Astrocyte (in vitro differentiated cells and primary cell): Measurements from ENCODE around the gene SPDYE3. TPM values are rescaled to one million over a fixed set of nuclear protein-coding genes. Genes with fewer than 3 reads are reported as not detected.
"Not testable (repeated sequence)": the region's sequence is repeated elsewhere in the genome, so short reads cannot be mapped to it uniquely, and the experiment has no call there.

Source experiments
- DNase-seq: peaks from one replicate; pipeline ENCODE4 v3.0.0-alpha.2; 2010; ENCODE audit warnings: low read depth
- FAIRE-seq: peaks from 2 replicates; lab custom pipeline; 2011; peaks lifted over from hg19 to GRCh38; lab: Jason Lieb, UNC
- H2AFZ ChIP-seq: 2 replicates; pipeline ENCODE4 v1.6.0; 2012; ENCODE audit warnings: low read depth, low read length, inconsistent platforms
- H3K27ac ChIP-seq: 2 replicates; pipeline ENCODE4 v1.5.1; 2011; ENCODE audit warnings: low read depth, low read length, inconsistent platforms
- H3K27me3 ChIP-seq: 2 replicates; pipeline ENCODE4 v1.6.0; 2011; ENCODE audit warnings: low read length, inconsistent platforms; ENCODE audit not compliant: insufficient read depth
- H3K36me3 ChIP-seq: 2 replicates; pipeline ENCODE4 v1.5.1; 2011; ENCODE audit warnings: low read length, inconsistent platforms; ENCODE audit not compliant: insufficient read depth
- H3K4me1 ChIP-seq: 2 replicates; pipeline ENCODE4 v1.5.1; 2011; ENCODE audit warnings: low read length, inconsistent platforms; ENCODE audit not compliant: insufficient read depth
- H3K4me2 ChIP-seq: 2 replicates; pipeline ENCODE4 v1.6.0; 2012; ENCODE audit warnings: low read length, inconsistent platforms
- H3K4me3 ChIP-seq: 2 replicates; pipeline ENCODE4 v1.5.1; 2011; ENCODE audit warnings: low read depth, mild to moderate bottlenecking, low read length, inconsistent platforms; ENCODE audit not compliant: insufficient read depth
- H3K79me2 ChIP-seq: 2 replicates; pipeline ENCODE4 v1.6.0; 2012; ENCODE audit warnings: mild to moderate bottlenecking, low read length, inconsistent platforms; ENCODE audit not compliant: insufficient read depth
- H3K9ac ChIP-seq: 2 replicates; pipeline ENCODE4 v1.6.0; 2012; ENCODE audit warnings: mild to moderate bottlenecking, low read length, inconsistent platforms
- H3K9me3 ChIP-seq: 2 replicates; pipeline ENCODE4 v1.5.1; 2012; ENCODE audit warnings: low read depth, mild to moderate bottlenecking, low read length, inconsistent platforms; ENCODE audit not compliant: insufficient read depth
- H4K20me1 ChIP-seq: 2 replicates; pipeline ENCODE4 v1.6.0; 2012; ENCODE audit warnings: low read length, inconsistent platforms; ENCODE audit not compliant: insufficient read depth
- H3K27ac Mint-ChIP-seq: one replicate; pipeline ENCODE4 v1.8.0; 2021; ENCODE audit warnings: mild to moderate bottlenecking, mixed read lengths; ENCODE audit not compliant: unreplicated experiment
- H3K27me3 Mint-ChIP-seq: one replicate; pipeline ENCODE4 v1.8.0; 2021; ENCODE audit warnings: low read depth, mixed read lengths; ENCODE audit not compliant: unreplicated experiment
- H3K36me3 Mint-ChIP-seq: one replicate; pipeline ENCODE4 v1.8.0; 2021; ENCODE audit warnings: low read depth, mixed read lengths; ENCODE audit not compliant: unreplicated experiment
- H3K4me1 Mint-ChIP-seq: one replicate; pipeline ENCODE4 v1.8.0; 2021; ENCODE audit warnings: low read depth, mixed read lengths; ENCODE audit not compliant: unreplicated experiment
- H3K4me3 Mint-ChIP-seq: one replicate; pipeline ENCODE4 v1.8.0; 2021; ENCODE audit warnings: mild to moderate bottlenecking, moderate library complexity, mixed read lengths; ENCODE audit not compliant: unreplicated experiment
- H3K9me3 Mint-ChIP-seq: one replicate; pipeline ENCODE4 v1.8.0; 2021; ENCODE audit warnings: mild to moderate bottlenecking, mixed read lengths; ENCODE audit not compliant: unreplicated experiment
- total RNA-seq: library from RNA; stranded (reverse); gene quantifications from 2 replicates; pipeline ENCODE4 v1.2.1, GENCODE V29; 2021
- TF ChIP-seq, protein P1 (sequence below): IDR thresholded peaks from 2 replicates; pipeline ENCODE4 v1.5.1; 2011; ENCODE audit warnings: low read depth, mild to moderate bottlenecking, inconsistent platforms, low read length, moderate library complexity; ENCODE audit not compliant: insufficient read depth

Gene SPDYE3
- total RNA-seq, 1 donor from 2014 or later, result not detected

DNA sequence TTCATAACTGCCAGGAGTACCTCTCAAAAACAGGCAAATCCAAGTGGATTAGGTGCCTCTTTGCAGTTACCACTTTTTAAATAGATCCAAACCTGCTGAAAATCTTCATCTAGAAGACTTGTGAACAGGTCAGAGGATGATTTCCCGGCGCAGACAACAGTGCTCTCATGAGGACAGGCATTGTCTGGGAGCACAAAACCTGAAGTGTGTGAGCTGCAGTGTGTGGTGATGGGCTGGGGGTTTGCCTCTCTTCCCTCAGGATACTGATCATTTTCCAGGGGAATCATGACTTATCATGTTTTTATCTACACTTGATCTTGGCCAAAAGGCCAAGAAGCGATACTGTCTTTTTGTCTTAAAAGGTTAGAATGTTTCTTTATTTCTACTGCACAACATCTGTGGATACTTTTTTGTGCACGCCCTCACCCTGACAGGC is 36.6 kb downstream of the SPDYE3 start:
- not testable (repeated sequence) for H3K9me3 Mint-ChIP-seq, H2AFZ ChIP-seq, H3K4me2 ChIP-seq, H3K4me3 ChIP-seq, H3K27me3 ChIP-seq, FAIRE-seq, H3K27me3 Mint-ChIP-seq, H3K9ac ChIP-seq, H3K4me3 Mint-ChIP-seq, DNase-seq, H3K27ac Mint-ChIP-seq, H3K9me3 ChIP-seq
- H4K20me1 ChIP-seq, result peaks cover 47% of the 10 kb centered on the region
- TF ChIP-seq, protein P1, sequence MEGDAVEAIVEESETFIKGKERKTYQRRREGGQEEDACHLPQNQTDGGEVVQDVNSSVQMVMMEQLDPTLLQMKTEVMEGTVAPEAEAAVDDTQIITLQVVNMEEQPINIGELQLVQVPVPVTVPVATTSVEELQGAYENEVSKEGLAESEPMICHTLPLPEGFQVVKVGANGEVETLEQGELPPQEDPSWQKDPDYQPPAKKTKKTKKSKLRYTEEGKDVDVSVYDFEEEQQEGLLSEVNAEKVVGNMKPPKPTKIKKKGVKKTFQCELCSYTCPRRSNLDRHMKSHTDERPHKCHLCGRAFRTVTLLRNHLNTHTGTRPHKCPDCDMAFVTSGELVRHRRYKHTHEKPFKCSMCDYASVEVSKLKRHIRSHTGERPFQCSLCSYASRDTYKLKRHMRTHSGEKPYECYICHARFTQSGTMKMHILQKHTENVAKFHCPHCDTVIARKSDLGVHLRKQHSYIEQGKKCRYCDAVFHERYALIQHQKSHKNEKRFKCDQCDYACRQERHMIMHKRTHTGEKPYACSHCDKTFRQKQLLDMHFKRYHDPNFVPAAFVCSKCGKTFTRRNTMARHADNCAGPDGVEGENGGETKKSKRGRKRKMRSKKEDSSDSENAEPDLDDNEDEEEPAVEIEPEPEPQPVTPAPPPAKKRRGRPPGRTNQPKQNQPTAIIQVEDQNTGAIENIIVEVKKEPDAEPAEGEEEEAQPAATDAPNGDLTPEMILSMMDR, result peak; percentile 35
- H3K4me1 ChIP-seq, result peaks cover 12% of the 10 kb centered on the region
- peaks cover 13% of the 10 kb centered on the region for H3K4me1 Mint-ChIP-seq
- peaks cover 21% of the 10 kb centered on the region for H3K79me2 ChIP-seq
- peak overlapping the region; percentile 74 for H3K27ac ChIP-seq
- peaks cover 18% of the 10 kb centered on the region for H3K36me3 Mint-ChIP-seq
- peaks cover 21% of the 10 kb centered on the region for H3K36me3 ChIP-seq

DNA sequence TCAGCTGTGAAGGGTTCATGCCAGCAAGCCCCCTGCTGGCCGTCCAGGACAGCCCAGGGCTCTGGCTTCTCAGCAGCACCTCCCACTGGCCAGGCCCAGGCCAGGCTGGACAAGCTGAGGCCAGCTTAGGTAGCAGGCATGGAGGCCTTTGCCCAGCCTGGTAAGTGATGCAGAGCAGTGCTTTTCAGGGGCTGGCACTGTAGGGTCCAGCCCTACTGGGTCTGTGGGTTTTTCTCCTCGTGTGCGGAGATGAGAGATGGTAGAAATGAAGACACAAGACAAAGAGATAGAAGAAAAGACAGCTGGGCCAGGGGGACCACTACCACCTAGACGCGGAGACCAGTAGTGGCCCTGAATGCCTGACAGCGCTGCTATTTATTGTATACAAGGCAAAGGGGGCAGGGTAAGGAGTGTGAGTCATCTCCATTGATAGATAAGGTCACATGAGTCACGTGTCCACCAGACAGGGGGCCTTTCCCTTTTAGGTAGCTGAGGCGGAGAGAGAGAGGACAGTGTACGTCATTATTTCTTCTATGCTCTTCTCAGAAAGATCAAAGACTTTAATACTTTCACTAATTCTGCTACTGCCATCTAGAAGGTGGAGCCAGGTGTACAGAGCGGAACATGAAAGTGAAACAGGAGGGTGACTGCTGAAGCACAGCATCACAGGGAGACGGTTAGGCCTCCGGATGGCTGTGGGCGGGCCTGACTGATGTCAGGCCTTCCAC is 37.2 kb downstream of the SPDYE3 start:
- peak overlapping the region; percentile 31 for H3K9ac ChIP-seq
- Mint-ChIP-seq H3K4me1 (peaks cover 13% of the 10 kb centered on the region), H3K4me3 (peak overlapping the region; percentile 66), H3K36me3 (peaks cover 21% of the 10 kb centered on the region), H3K27ac (peak overlapping the region; percentile 75)
- not testable (repeated sequence) for H3K27me3 Mint-ChIP-seq, H3K27me3 ChIP-seq, H3K9me3 Mint-ChIP-seq, H3K4me3 ChIP-seq, H2AFZ ChIP-seq, FAIRE-seq, H3K9me3 ChIP-seq
- H4K20me1 ChIP-seq, result peaks cover 53% of the 10 kb centered on the region
- H3K4me2 ChIP-seq, result peak overlapping the region; percentile 57
- H3K27ac ChIP-seq, result peak overlapping the region; percentile 74
- DNase-seq, result peak; percentile 74
- H3K4me1 ChIP-seq, result peaks cover 12% of the 10 kb centered on the region
- H3K36me3 ChIP-seq, result peaks cover 27% of the 10 kb centered on the region
- H3K79me2 ChIP-seq, result peaks cover 21% of the 10 kb centered on the region

DNA sequence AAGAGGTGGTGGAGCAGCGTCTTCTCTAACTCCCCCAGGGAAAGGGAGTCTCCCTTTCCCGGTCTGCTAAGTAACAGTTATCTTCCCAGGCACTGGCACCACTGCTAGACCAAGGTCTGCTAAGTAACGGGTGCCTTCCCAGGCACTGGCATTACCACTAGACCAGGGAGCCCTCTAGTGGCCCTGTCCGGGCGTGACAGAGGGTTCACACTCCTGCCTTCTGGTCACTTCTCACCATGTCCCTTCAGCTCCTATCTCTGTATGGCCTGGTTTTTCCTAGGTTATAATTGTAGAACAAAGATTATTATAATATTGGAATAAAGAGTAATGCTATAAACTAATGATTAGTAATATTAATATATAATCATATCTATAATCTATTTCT is 37.8 kb downstream of the SPDYE3 start:
- DNase-seq, result peak; percentile 9
- not testable (repeated sequence) for H3K27ac ChIP-seq, H3K4me3 Mint-ChIP-seq, H3K27me3 ChIP-seq, H3K9ac ChIP-seq, FAIRE-seq, H3K27ac Mint-ChIP-seq, H3K9me3 Mint-ChIP-seq, H3K4me3 ChIP-seq, H3K9me3 ChIP-seq, H3K4me2 ChIP-seq, H2AFZ ChIP-seq, H3K27me3 Mint-ChIP-seq
- Histone ChIP-seq H4K20me1 (peaks cover 56% of the 10 kb centered on the region), H3K79me2 (peaks cover 21% of the 10 kb centered on the region), H3K36me3 (peaks cover 31% of the 10 kb centered on the region), H3K4me1 (peaks cover 12% of the 10 kb centered on the region)
- H3K4me1 Mint-ChIP-seq, result peaks cover 13% of the 10 kb centered on the region
- TF ChIP-seq, protein P1, result peak; percentile 21
- H3K36me3 Mint-ChIP-seq, result peaks cover 21% of the 10 kb centered on the region
